Measurements from ENCODE around the gene REN.

Gene REN

DNA sequence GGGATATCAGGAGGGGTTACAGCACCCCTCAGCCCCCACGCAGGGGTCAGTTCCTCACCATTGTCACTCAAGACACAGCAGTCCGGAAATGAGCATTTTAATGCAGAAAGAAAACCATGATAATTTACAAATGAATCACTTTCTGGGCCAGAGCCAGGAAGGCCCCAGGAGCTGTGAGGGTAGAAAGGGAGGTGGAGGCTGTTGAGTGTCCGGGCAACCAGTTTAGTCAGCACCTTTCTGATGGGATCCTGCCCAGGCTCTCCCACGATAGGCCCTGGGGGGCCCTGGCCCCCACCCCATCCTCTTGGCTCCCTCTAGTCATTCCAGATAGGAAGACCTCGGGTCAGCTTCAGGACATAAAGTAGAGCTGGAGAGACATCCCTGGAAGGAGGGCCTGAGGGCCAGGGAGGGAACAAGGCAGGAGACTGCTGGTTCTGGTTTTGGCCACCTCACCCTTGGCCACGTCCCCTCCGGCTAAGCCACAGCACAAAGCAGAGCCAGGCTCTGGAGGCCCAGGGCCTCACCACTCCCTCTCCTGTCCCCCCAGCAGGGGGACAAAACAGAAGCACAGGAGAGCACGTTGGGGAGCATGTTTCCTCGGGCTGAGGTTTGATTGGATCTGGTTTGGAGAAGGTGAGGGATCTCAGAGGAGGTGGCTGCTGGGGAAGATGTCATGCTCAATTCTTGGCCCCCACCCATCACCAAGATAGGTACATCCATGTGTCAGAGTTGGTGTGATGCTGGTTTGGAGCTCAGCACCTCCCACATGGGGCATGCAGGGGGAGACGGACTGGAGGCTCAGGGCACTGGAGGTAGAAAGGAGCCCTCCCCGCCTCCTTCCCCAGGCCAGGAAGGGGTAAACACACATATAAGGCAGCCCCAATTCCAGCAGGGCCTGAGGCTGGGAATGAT is 34.9 kb downstream of the REN start:
- DNase-seq (ENCODE audit: low read depth), result peak; percentile 86

DNA sequence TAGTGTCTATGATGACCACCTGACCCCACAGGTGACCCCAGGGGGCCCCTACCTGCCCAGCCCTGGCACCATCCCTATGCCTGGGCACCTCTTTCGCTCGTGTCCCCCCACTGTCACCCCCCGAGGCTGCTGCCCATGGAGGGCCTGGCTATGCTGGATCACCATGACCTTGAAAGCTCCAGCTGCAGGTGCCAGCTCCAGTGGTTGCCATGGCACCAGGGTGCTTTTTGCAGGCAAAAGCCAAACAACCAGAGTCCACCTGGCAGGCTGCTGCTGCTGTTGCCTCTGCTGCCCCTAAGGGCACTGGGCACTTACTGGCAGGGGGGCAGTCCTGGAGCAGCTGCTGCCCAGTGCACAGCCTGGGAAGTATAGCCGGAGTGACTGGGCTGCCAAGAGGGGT is 36.0 kb downstream of the REN start:
- no peak for DNase-seq (ENCODE audit: low read depth)

DNA sequence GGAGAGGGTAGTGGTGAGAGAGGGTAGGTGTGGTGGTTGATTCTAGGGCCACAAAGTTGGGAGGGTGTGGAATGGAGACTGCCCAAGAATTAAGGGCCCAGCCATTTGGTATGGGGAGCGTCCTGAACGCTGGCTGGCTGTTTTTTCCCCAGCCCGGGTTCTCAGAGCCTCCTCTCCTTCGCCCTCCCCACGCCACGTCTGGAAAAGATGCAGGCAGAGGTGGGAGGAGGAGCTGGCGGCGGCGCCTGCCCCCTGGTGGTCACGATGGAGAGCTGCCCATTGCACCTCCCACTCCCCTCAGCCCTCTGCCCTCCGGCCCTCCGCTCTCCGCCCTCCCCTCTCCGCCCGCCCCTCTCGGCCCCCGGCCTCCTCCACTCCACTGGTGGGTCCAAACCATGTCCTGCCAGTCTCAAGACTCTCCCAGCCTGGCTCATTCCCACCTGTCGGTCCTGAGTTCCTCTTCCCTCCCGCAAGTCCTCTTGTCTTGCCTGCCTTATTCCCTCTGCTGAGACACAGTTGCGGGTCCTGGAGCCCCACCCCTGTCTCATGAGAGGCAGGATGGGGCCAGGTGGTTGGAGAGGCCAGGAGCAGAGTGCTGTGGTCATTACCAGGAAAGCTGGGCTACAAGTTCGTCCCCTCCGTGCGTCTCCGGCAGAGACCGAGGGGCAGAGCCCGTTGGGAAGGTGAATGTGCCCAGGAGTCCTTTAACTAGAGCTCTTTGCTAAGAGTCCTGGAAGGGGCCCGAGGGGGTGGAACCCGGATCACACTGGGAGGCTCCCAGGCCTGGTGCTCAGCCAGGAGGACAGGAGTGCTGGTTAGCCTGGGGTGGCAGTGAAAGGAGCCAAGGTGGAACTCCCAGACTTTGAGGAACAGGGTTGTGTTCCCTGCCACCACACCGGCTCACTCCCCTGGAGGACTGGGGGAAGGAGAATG is 36.9 kb downstream of the REN start:
- peak; percentile 46 for DNase-seq (ENCODE audit: low read depth)

DNA sequence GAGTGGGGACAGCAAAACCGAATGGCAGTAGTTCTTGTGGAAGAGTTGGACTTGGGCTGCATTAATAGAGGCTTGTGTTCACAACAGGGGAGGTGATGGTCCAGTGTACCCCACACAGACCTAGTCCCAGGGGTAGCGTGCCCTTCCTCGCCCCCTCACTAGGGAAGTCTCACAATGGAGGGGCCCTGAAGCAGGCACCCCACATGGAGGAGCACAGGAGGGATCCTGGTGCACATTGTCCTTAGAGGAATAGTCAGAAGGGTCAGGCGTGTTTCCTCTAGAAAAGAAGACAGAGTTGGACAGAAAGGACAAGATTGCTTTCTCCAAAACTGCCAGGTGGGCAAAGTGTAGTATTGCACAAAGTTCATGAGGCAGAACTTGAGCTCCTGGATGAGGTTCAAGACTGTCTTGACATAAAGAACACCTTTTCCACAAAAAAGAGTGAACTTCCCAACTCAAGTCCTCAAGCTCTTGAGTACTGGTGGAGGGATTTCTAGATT is 37.6 kb downstream of the REN start:
- DNase-seq (ENCODE audit: low read depth), result no peak

DNA sequence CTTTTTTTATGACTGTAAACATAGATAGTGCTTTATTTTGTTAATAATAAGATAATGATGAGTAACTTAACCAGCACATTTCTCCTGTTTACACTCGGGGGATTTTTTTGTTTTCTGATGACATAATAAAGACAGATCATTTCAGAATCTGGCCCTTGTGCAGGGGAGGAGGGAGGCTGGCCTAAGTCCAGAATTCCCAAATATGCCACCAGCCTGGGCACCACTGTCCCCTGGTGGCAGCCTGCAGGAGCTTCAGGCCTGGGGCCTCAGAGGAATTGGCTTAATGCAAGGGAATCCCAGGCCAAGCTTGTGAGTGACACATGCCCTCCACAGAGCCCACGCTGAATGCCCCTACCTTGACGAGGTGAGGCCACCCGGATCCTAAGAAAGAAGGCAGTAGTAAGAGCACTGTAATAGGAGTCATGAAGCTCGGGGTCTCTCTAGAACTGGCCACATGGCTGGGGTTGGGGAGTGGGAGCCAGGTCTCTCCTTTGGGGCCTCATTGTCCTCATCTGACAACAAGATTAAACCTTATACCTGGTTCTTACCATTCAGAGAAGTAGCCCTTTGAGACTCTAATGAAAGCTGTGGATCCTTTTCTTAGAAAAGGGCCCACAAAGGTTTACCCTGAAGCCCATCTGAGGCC is 38.4 kb downstream of the REN start:
- DNase-seq (ENCODE audit: low read depth), result peak; percentile 73

DNA sequence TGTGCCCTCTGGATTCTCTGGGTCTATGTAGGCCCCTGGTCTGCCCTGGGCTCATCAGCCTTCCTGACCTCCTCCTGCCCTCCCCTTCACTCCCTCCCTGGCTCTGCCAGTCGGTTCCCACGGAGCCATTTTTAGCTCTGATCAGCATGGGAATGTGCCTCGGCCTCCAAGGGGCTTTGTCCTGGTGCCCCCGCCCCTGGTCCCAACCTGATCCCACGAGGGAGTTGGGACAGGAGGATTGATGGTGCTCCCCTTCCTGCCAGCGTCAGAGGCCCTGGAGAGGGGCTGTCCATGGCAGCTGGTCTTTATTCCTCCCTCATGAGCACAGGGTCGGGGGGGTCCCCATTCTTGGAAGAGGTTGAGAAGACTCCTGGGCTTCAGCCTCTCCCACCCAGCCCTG is 39.2 kb downstream of the REN start:
- no peak for DNase-seq (ENCODE audit: low read depth)

DNA sequence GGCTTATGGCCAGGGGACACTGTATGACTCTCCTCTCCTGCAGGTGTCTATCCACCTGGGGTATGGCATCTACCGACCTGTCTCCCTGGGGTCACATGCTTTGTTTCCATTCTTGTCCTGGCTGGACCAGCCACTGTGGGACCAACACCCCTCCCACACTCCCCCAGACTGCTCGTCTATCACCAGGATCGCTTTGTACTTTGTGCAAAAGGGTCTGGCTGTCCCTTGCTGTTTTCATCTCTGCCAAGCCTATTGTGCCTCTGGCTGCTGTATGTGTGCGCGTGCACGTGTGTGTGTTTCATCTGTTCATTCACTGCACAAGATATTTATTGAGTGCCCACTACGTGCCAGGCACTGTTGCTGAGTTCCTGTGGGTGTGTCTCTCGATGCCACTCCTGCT is 39.8 kb downstream of the REN start:
- no peak for DNase-seq (ENCODE audit: low read depth)

DNA sequence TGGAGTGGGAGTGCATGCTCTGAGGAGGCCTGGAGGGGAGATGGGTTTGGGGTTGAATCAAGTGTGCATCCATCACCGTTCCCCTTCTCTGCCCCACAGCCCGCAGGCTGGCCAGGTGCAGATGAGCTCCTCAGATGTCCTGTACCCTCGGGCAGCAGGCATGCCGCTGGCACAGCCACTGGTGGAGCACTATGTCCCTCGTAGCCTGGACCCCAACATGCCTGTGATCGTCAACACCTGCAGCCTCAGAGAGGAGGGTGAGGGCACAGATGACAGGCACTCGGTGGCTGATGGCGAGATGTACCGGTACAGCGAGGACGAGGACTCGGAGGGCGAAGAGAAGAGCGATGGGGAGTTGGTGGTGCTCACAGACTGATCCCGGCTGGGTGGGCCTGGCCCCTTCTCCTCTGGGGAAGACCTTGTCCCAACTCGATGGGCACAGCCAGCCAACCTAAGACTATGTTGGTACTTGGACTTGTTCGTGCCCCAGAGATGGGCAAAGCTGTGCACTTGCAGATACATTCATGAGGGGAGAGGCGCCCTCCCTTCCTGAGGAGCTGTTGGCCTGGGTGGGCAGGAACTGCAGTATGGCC is 40.3 kb downstream of the REN start:
- DNase-seq (ENCODE audit: low read depth), result no peak

DNA sequence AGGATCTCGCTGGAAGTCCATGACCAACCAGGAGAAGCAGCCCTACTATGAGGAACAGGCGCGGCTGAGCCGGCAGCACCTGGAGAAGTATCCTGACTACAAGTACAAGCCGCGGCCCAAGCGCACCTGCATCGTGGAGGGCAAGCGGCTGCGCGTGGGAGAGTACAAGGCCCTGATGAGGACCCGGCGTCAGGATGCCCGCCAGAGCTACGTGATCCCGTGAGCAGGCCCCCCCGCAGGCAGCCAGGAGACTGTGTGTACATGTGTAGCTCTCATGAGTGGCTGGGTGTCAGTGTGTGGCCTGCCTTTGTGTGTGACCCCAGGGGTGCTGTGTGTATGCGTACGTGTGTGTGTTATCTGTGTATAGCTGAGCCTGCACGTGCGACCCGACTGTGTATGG is 41.5 kb downstream of the REN start:
- no peak for DNase-seq (ENCODE audit: low read depth)

DNA sequence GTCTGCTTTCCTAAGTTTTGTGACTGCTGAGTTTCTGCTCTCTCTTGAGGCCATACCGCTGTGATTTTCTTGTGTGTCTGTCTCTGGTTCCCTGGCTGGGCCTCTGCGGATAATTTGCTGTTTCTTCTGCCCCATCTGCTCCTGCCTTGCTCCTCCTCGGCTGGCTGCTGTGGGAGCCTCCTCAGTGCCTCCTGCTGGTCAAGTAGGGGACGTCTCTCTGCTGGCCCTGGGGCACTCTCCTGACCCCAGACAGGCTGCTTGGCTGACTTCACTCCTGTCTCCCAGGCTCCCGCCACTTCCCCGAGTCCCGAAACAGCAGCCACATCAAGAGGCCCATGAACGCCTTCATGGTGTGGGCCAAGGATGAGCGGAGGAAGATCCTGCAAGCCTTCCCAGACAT is 42.8 kb downstream of the REN start:
- DNase-seq (ENCODE audit: low read depth), result no peak

DNA sequence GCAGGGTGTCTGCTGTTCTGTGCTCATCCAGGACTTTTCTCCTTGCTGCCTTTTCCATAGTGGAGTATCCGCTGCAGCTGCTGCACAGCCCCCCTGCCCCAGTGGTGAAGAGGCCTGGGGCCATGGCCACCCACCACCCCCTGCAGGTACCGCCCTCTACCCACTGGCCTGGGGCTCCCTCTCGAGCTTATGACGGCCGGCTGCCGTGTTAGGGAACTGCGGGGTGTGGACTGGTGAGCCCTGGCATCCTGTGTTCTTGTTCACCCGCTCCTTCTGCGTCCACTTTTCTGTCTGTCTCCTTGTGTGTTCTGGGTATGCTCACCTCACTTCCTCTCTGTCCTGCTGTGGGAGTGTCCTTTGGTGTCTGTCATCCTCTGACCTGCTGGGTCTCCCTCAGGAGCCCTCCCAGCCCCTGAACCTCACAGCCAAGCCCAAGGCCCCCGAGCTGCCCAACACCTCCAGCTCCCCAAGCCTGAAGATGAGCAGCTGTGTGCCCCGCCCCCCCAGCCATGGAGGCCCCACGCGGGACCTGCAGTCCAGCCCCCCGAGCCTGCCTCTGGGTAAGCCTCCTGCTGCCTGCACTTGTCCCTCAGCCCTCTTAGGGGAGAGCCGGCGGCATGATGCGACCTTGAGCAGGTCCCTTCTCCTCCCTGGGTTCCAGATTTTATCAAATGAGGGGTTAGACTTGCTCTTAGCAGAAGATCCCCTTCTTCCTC is 44.1 kb downstream of the REN start:
- no peak for DNase-seq (ENCODE audit: low read depth)

DNA sequence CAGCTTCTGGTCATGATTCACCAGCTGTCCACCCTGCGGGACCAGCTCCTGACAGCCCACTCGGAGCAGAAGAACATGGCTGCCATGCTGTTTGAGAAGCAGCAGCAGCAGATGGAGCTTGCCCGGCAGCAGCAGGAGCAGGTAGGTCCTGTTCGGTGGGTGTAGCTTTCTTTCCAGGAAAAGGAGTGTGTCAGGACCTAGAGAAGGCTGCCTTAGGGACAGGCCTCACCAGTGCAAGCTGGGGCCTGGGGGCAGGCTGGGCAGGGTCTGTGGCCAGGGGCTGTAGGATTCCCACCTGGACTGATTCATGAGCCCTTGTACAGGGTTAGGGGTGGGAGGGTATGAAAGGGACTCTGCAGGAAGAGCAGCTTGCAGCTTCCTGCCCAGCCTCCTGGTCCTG is 49.6 kb downstream of the REN start:
- no peak for DNase-seq (ENCODE audit: low read depth)

DNA sequence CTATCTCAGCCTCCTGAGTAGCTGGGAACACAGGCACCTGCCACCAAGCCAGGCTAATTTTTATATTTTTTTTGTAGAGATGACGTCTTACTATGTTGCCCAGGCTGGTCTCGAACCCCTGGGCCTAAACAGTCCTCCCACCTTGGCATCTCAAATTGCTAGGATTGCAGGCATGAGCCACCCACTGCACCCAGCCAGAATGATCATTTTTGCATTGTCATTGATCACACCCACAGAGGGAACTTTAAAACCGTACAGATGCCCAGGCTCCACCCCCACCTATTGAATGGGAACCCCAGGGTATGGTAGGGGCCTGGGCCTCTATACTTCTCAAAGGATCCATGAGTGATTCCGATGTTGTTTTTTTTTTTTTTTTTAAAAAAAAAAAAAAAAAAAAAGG is 51.0 kb downstream of the REN start:
- no peak for DNase-seq (ENCODE audit: low read depth)

DNA sequence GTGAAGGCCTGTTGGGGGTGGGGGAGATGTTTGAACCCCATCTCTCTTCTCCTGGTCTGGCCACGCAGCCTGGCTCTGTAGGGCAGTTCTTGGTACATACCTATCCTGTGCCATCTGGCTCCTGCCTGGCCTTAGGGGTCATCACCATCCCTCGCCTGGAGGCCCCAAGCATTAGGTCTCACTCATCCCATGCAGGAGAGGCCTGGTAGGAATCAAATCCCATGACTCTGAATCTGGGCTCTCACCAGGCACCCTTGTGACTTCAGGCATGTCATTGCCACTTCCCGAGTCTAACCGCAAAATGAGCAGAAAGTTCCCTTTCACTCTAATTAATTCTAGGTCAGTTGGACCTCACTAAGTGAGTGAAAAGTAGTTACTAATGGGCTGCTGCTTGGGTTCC is 51.5 kb downstream of the REN start:
- DNase-seq (ENCODE audit: low read depth), result no peak

DNA sequence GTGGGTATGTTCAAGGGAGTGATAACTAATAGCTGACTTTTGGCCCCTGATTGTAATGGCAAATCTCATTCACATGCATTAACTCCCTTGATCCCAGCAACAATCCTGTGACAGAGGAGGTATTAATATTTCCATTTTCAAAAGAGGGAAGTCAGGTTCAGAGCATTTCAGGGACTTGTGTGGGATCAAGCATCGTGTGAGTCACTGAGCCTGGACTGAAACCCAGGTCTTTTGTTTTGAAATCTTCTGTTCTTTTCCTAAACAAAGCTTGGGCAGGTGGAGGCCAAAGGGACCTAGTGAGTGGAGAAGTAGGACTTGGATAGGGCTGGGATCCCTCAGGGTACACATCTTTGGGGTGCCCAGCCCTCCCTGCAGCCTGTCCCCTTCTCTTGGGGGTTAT is 52.2 kb downstream of the REN start:
- peak; percentile 43 for DNase-seq (ENCODE audit: low read depth)

DNA sequence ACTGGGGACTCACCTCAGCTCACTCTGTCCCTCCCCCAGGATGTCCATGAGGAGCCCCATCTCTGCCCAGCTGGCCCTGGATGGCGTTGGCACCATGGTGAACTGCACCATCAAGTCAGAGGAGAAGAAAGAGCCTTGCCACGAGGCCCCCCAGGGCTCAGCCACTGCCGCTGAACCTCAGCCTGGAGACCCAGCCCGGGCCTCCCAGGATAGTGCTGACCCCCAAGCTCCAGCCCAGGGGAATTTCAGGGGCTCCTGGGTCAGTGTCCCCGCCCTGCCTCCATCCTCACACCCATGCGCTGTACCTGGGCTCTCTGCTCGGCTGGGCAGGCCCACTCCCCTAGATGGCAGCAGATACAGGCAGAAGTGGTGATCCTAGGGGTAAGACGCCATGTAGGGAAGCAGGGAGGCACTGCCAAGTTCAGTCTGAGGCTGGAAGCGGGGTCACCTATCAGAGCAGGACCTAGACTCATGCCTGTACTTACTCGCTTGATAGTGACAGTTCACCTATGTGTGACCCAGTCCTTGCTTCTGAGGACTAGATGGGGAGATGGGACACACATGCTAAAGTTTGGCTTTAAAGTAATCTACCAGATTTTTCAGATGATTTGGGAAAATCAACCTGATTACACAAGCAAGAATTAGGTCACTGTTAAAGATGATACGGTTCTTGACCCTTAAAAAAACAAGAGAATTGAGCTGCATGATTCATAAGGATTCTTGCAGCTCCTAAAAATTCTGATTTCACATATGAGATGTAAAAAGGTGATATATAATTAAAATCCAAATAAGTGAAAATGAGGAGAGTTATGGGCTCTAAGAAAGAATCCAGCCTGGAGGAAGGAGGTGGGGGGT is 53.0 kb downstream of the REN start:
- no peak for DNase-seq (ENCODE audit: low read depth)

DNA sequence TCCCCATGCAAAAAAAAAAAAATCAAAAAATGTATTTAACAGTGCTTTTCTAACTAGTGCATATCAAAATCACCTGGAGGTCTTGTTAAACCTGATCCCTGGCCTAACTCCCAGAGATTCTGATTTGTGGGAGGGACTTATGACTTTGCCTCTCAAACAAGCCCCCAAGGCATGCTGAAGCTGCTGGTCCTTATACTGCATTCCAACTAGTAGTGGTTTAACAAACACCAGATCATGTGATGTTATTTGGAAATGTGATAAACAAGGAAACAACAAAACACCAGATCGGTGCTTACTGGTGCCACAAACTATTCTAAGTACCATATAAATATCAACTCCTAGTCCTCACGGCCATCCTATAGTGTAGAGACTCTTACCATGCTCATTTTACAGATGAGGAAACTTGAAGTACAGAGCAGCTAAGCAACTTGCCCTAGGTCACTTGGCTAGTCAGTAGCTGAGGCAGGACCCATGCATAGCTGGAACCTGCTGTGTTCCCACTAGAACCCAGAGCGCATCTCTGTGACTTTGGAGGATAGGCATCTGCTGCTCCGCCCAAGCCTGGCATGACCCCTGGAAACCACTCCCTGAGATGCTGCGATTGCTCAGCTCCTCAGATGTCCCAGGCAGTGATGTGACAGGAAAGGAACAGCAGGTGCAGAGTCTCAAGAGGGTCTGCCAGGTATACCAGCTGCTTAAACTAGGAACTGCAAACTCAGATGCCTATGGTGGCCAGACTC is 55.1 kb downstream of the REN start:
- DNase-seq (ENCODE audit: low read depth), result no peak

DNA sequence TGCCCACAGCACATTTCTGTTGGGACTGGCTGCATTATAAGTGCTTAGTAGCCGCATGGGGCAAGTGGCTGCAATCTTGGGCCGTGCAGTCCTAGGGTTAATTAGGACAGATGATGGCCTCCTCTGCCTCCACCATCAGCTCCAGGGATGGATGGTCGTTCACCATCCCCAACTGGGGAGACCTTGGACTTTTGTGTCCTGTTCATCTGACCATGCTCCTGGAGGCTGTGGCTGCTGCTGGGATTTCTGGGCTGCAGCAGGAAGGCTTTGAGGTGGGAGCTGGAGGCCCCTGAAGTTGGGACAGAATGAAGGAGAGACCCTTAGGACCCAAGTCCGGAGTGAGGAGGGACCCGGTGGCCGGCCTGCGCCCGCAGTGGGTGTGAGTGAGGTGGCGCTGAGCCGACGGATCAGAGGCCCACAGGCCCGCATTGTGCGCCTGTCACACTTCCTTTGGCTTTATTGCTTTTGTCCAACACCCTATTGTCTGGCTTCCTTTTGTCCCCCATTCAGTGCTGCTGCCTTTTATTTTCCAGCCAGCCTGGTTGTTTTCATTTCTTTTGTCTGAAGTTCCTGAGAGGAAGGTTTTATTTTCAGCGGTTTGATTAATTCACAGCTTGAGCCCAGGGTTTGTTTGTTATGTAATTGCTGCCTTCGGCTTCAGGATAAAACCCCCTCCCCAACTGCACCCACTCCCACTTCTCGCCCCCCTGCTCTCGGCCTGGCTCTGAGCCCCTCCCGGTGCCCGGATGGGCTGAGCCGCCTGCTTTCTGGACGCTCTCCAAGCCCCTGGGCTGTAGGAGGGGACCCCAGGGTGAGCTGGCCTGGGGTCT is 57.6 kb downstream of the REN start:
- DNase-seq (ENCODE audit: low read depth), result no peak

DNA sequence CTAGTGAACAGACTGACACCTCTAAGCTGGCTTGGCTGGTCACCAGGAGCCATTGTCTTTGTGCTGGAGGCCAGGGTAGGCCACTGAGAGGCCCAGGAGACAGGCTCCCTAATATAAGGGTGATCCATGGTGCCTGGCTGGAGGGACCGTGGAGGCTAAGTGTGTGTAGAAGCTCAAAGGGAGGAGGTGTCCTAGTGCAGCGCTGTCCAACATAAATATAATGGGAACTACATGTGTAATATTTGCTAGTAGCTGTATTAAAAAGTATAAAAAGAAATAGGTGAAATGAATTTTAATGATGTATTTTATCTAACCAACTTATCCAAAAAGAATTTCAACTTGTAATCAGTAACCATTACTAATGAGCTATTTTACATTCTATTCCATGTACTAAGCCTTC is 58.2 kb downstream of the REN start:
- DNase-seq (ENCODE audit: low read depth), result no peak
